Lower leg skin (tissue), 3 donors: ENCODE measurements around the gene TBC1D23.

ENCODE experiments used
- POLR2A ChIP-seq, 2 donors: fragments of 450-650 bp; IDR thresholded peaks; one replicate each; pipeline ENCODE4 v1.6.1; 2016 to 2017; ENCODE audit warnings: antibody characterized with exemption in 2 of 2, mild to moderate bottlenecking in 1 of 2, moderate library complexity in 1 of 2
- TF ChIP-seq, protein P1 (sequence below), 3 donors: fragments of 450-650 bp; IDR thresholded peaks; one replicate each; pipeline ENCODE4 v1.5.1; 2016; ENCODE audit warnings: antibody characterized with exemption in 3 of 3, mild to moderate bottlenecking in 3 of 3, moderate library complexity in 2 of 3

DNA sequence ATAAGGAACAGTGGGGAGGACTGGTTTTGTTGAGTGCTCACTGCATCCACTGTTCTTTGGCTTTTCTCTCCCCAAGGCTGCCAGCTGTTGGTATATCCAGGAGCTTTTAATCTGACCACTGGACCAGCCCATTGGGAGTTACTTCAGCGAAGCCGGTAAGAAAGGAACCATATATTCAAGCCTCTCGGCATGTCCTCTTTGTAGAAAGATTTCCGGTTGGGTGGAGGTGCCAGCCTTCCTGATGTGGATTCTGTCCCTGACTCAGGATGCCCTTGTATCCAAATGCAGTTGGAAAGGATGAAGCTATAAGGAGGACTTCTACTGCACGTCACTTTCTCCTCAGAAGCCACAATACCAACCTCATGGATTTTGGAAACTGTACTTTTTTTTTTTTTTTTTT is 87.9 kb downstream of the TBC1D23 start:
- TF ChIP-seq, protein P1, sequence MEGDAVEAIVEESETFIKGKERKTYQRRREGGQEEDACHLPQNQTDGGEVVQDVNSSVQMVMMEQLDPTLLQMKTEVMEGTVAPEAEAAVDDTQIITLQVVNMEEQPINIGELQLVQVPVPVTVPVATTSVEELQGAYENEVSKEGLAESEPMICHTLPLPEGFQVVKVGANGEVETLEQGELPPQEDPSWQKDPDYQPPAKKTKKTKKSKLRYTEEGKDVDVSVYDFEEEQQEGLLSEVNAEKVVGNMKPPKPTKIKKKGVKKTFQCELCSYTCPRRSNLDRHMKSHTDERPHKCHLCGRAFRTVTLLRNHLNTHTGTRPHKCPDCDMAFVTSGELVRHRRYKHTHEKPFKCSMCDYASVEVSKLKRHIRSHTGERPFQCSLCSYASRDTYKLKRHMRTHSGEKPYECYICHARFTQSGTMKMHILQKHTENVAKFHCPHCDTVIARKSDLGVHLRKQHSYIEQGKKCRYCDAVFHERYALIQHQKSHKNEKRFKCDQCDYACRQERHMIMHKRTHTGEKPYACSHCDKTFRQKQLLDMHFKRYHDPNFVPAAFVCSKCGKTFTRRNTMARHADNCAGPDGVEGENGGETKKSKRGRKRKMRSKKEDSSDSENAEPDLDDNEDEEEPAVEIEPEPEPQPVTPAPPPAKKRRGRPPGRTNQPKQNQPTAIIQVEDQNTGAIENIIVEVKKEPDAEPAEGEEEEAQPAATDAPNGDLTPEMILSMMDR (IDR thresholded peaks at IDR 0.05): no peak
- TF ChIP-seq POLR2A (IDR thresholded peaks at IDR 0.05): no peak
